ENCODE data around the gene GATA2.

The GATA2 gene

GRCh38 chr3:128459461-128459820 is 33.6 kb downstream of the GATA2 start:
- TF ChIP-seq FOXM1 (IDR thresholded peaks at IDR 0.05; ENCODE audit: borderline replicate concordance, low read depth) (no peak), USF1 (IDR thresholded peaks at IDR 0.05) (no peak), TAF1 (IDR thresholded peaks at IDR 0.05; ENCODE audit: low read depth) (no peak), RAD21 (IDR thresholded peaks at IDR 0.05; ENCODE audit: low read depth) (no peak), REST (IDR thresholded peaks at IDR 0.05; ENCODE audit: low read depth) (no peak), CREB1 (IDR thresholded peaks at IDR 0.05; ENCODE audit: low read depth) (no peak), TCF12 (IDR thresholded peaks at IDR 0.05; ENCODE audit: low read depth) (no peak), NFIC (IDR thresholded peaks at IDR 0.05) (no peak), TEAD4 (IDR thresholded peaks at IDR 0.05) (no peak), CEBPB (IDR thresholded peaks at IDR 0.05) (no peak), MAX (IDR thresholded peaks at IDR 0.05) (no peak)

GRCh38 chr3:128458746-128459460 is 34.1 kb downstream of the GATA2 start:
- no peak for TF ChIP-seq TAF1 (IDR thresholded peaks at IDR 0.05; ENCODE audit: low read depth)
- no peak for TF ChIP-seq RAD21 (IDR thresholded peaks at IDR 0.05; ENCODE audit: low read depth)
- TF ChIP-seq ZBTB7A (IDR thresholded peaks at IDR 0.05; ENCODE audit: low read depth): no peak
- TF ChIP-seq NFIC (IDR thresholded peaks at IDR 0.05): no peak
- no peak for TF ChIP-seq FOXM1 (IDR thresholded peaks at IDR 0.05; ENCODE audit: borderline replicate concordance, low read depth)
- TF ChIP-seq TEAD4 (IDR thresholded peaks at IDR 0.05): no peak
- no peak for TF ChIP-seq TCF12 (IDR thresholded peaks at IDR 0.05; ENCODE audit: low read depth)
- TF ChIP-seq EP300 (IDR thresholded peaks at IDR 0.05; ENCODE audit: borderline replicate concordance): no peak
- TF ChIP-seq REST (IDR thresholded peaks at IDR 0.05; ENCODE audit: low read depth): no peak
- TF ChIP-seq CREB1 (IDR thresholded peaks at IDR 0.05; ENCODE audit: low read depth): no peak
- no peak for TF ChIP-seq CEBPB (IDR thresholded peaks at IDR 0.05)
- no peak for TF ChIP-seq YY1 (IDR thresholded peaks at IDR 0.05; ENCODE audit: low read depth)
- TF ChIP-seq MAX (IDR thresholded peaks at IDR 0.05): no peak

GRCh38 chr3:128457937-128458336 is 35.1 kb downstream of the GATA2 start:
- TF ChIP-seq CREB1 (IDR thresholded peaks at IDR 0.05; ENCODE audit: low read depth): no peak
- TF ChIP-seq NFIC (IDR thresholded peaks at IDR 0.05): no peak
- TF ChIP-seq RAD21 (IDR thresholded peaks at IDR 0.05; ENCODE audit: low read depth): no peak
- TF ChIP-seq EP300 (IDR thresholded peaks at IDR 0.05; ENCODE audit: borderline replicate concordance): no peak
- no peak for TF ChIP-seq TCF12 (IDR thresholded peaks at IDR 0.05; ENCODE audit: low read depth)
- no peak for TF ChIP-seq TAF1 (IDR thresholded peaks at IDR 0.05; ENCODE audit: low read depth)
- no peak for TF ChIP-seq TEAD4 (IDR thresholded peaks at IDR 0.05)

- TF ChIP-seq TEAD4 (IDR thresholded peaks at IDR 0.05): no peak
- no peak for TF ChIP-seq RAD21 (IDR thresholded peaks at IDR 0.05; ENCODE audit: low read depth)
- no peak for TF ChIP-seq TCF12 (IDR thresholded peaks at IDR 0.05; ENCODE audit: low read depth)
- TF ChIP-seq FOXM1 (IDR thresholded peaks at IDR 0.05; ENCODE audit: borderline replicate concordance, low read depth): no peak
- no peak for TF ChIP-seq CREB1 (IDR thresholded peaks at IDR 0.05; ENCODE audit: low read depth)
- no peak for TF ChIP-seq NFIC (IDR thresholded peaks at IDR 0.05)
- TF ChIP-seq EP300 (IDR thresholded peaks at IDR 0.05; ENCODE audit: borderline replicate concordance): no peak
- TF ChIP-seq EGR1 (IDR thresholded peaks at IDR 0.05): no peak
- no peak for TF ChIP-seq MAX (IDR thresholded peaks at IDR 0.05)
- TF ChIP-seq CEBPB (IDR thresholded peaks at IDR 0.05): no peak
These were observed 36.0 kb downstream of the GATA2 start for GRCh38 chr3:128456776-128457715.
